ENCODE data around the gene APOO.

DNA sequence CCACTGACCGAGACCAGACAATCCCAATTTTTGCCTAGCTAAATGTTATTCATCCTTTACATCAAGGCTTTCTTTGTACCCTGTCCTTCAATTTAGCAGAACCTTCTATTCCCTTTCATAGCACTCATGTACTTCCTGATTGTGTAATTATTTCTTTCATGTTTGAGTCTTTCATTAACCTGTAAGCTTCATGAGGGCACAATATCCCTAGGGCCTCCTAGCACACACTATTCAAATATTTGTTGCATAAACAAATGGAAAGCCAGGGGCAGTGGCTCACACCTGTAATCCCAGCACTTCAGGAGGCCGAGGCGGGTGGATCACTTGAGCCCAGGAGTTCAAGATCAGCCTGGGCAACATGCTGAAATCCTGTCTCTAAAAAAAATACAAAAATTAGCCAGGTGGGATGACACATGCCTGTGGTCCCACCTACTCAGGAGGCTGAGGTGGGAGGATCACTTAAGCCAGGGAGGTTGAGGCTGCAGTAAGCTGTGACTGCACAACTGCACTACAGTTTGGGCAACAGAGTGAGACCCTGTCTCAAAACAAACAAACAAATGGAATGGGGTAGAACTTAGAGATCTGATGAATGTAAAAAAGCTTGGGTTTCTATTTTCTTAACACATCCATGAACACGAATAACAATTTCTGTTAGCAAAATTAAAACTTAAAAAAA, 65.8 kb downstream of the APOO start:
- TF ChIP-seq, protein P1, sequence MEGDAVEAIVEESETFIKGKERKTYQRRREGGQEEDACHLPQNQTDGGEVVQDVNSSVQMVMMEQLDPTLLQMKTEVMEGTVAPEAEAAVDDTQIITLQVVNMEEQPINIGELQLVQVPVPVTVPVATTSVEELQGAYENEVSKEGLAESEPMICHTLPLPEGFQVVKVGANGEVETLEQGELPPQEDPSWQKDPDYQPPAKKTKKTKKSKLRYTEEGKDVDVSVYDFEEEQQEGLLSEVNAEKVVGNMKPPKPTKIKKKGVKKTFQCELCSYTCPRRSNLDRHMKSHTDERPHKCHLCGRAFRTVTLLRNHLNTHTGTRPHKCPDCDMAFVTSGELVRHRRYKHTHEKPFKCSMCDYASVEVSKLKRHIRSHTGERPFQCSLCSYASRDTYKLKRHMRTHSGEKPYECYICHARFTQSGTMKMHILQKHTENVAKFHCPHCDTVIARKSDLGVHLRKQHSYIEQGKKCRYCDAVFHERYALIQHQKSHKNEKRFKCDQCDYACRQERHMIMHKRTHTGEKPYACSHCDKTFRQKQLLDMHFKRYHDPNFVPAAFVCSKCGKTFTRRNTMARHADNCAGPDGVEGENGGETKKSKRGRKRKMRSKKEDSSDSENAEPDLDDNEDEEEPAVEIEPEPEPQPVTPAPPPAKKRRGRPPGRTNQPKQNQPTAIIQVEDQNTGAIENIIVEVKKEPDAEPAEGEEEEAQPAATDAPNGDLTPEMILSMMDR (optimal IDR thresholded peaks at IDR 0.05 in 1 of 3, IDR thresholded peaks at IDR 0.05 in 1 of 3, conservative IDR thresholded peaks at IDR 0.05 in 1 of 3; ENCODE audit: extremely low read depth in 1 of 3, insufficient read depth in 2 of 3, low read length in 3 of 3) = no peak
- no peak for TF ChIP-seq EZH2 (IDR thresholded peaks at IDR 0.05; ENCODE audit: low read length)
